ENCODE measurements around the gene NXPH1. TPM values are rescaled to one million over a fixed set of nuclear protein-coding genes. Genes with fewer than 3 reads are reported as not detected.

Gene NXPH1
- total RNA-seq, 1 donor from 2014 or later, result not detected

DNA sequence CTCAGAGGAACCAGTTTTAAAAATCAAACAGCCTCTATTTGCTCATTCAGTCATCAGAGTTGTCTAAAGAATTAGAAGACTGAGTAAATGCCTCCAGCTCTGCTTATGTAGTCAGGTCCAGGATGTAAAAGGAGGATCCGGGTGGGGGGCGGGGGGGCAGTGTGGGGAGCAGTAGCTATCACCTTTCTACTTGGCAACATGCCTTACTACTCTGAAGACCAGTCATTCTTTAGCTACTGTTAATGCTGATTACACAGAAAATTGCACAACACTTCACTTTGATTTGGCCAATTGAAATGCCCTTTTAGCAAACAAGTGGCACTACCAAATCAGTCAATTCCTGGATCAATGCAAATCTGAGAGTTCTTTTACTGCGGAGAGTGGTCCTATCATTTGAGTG is 164.2 kb downstream of the NXPH1 start:
- TF ChIP-seq, protein P1, sequence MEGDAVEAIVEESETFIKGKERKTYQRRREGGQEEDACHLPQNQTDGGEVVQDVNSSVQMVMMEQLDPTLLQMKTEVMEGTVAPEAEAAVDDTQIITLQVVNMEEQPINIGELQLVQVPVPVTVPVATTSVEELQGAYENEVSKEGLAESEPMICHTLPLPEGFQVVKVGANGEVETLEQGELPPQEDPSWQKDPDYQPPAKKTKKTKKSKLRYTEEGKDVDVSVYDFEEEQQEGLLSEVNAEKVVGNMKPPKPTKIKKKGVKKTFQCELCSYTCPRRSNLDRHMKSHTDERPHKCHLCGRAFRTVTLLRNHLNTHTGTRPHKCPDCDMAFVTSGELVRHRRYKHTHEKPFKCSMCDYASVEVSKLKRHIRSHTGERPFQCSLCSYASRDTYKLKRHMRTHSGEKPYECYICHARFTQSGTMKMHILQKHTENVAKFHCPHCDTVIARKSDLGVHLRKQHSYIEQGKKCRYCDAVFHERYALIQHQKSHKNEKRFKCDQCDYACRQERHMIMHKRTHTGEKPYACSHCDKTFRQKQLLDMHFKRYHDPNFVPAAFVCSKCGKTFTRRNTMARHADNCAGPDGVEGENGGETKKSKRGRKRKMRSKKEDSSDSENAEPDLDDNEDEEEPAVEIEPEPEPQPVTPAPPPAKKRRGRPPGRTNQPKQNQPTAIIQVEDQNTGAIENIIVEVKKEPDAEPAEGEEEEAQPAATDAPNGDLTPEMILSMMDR (IDR thresholded peaks at IDR 0.05; ENCODE audit: insufficient read depth, low read length, severe bottlenecking), result no peak
- H3K36me3 ChIP-seq (ENCODE audit: control insufficient read depth, insufficient read depth, low read length), result no peaks in the 10 kb centered on the region
- DNase-seq (ENCODE audit: low read depth), result peak; percentile 22
- H3K27me3 ChIP-seq (ENCODE audit: control insufficient read depth, insufficient read depth, low read length), result no peaks in the 10 kb centered on the region
- no peak for FAIRE-seq
- no peak overlapping the region for H3K4me3 ChIP-seq (ENCODE audit: low read depth, low read length)

DNA sequence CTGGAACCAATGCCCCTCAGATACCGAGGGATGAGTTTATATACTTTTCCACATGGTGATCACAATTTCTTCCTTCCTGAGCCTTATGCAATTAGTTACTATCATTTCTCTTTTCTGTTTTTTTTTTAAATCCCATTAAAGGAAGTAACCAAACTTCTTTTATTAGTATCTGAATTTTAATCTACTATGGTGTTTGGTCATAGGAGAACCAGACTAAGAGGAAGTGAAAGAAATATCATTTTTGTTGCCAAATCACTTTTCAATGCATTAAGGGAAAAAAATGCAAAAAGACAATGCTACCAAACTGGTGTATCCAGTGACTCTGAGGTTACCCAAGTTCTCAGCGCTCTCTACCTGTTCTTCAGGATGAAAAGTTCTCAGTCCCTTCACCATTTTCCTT is 167.7 kb downstream of the NXPH1 start:
- TF ChIP-seq, protein P1 (IDR thresholded peaks at IDR 0.05; ENCODE audit: insufficient read depth, low read length, severe bottlenecking), result no peak
- Histone ChIP-seq H3K36me3 (ENCODE audit: control insufficient read depth, insufficient read depth, low read length) (no peaks in the 10 kb centered on the region), H3K4me3 (ENCODE audit: low read depth, low read length) (no peak overlapping the region), H3K27me3 (ENCODE audit: control insufficient read depth, insufficient read depth, low read length) (no peaks in the 10 kb centered on the region)
- DNase-seq (ENCODE audit: low read depth), result no peak
- no peak for FAIRE-seq

DNA sequence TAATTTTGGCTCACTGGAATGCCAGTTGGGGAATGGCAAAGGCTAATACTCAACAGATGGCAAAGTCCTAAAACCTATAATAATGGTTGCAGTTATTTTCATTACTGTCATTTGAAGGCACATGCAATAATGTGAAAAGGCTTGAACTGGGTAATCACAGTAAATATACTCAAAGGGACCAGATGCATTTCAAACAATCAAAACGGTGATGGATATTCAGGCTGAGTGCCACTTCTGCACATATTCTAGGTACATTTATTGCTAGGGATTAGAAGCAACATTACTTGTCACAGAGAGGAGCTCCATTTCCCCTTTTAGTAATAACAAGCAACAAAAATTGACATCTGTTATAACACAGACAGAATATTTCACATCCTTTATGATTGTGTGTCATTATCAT is 171.8 kb downstream of the NXPH1 start:
- Histone ChIP-seq H3K36me3 (ENCODE audit: control insufficient read depth, insufficient read depth, low read length) (no peaks in the 10 kb centered on the region), H3K4me3 (ENCODE audit: low read depth, low read length) (no peak overlapping the region), H3K27me3 (ENCODE audit: control insufficient read depth, insufficient read depth, low read length) (no peaks in the 10 kb centered on the region)
- FAIRE-seq, result no peak
- TF ChIP-seq, protein P1 (IDR thresholded peaks at IDR 0.05; ENCODE audit: insufficient read depth, low read length, severe bottlenecking), result no peak
- no peak for DNase-seq (ENCODE audit: low read depth)

DNA sequence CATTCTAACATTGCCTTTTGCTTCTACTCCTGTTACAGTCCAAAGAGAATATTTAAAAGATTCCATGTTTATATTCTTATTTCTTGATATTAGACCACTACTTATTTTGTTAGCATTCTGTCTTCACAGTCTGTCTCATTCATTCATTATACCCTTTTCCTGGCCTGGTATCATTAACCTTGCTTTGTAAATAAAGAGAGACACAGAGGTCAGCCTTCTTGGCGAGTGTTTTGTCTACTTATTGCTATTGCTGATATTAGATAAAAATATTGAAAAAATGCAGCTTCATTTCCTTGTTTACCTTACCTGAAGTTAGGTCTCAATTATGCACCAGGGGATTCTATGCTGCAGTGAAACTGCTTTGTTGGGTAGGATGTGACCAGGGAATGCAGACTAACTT is 179.2 kb downstream of the NXPH1 start:
- Histone ChIP-seq H3K36me3 (ENCODE audit: control insufficient read depth, insufficient read depth, low read length) (no peaks in the 10 kb centered on the region), H3K4me3 (ENCODE audit: low read depth, low read length) (no peak overlapping the region), H3K27me3 (ENCODE audit: control insufficient read depth, insufficient read depth, low read length) (no peaks in the 10 kb centered on the region)
- DNase-seq (ENCODE audit: low read depth) (no peak), FAIRE-seq (no peak)
- TF ChIP-seq, protein P1 (IDR thresholded peaks at IDR 0.05; ENCODE audit: insufficient read depth, low read length, severe bottlenecking), result no peak

DNA sequence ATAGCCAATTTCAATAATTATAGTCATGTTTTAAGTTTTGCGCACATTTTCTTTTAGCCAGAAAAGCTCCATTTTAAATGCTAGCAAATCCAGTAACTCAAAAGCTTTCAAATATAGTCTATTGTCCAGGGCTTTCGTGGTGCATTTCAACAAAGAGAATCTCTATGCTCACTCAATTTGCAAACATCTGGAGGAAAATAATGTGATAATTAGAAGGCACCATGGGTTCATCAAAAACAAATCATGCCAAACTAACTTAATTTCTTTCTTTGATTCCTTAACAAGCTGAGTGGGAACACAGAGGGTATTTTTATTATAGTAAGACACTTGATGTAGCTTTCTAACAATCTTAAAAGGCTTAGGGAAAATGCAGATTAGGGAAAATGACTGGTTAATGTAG is 179.8 kb downstream of the NXPH1 start:
- TF ChIP-seq, protein P1 (IDR thresholded peaks at IDR 0.05; ENCODE audit: insufficient read depth, low read length, severe bottlenecking), result no peak
- no peaks in the 10 kb centered on the region for H3K27me3 ChIP-seq (ENCODE audit: control insufficient read depth, insufficient read depth, low read length)
- DNase-seq (ENCODE audit: low read depth) (no peak), FAIRE-seq (no peak)
- no peaks in the 10 kb centered on the region for H3K36me3 ChIP-seq (ENCODE audit: control insufficient read depth, insufficient read depth, low read length)
- no peak overlapping the region for H3K4me3 ChIP-seq (ENCODE audit: low read depth, low read length)

DNA sequence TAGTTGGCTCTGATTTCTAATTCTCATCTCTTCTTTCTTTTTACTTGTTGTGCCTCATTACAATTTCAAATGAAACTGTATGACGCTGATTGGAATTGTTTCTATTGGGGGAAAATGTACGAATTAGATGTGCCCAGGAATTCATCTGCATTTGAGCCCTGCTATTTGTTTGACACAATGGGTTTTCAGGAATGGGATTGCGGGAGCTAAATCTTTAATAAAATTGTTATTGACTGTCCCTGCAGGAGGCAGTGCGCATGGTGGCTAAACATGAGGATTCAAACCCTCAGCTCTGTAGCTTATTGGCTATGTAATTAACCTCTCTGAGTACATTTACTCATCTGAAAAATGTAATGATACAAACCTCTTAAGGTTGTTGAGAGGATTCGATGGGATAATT is 181.6 kb downstream of the NXPH1 start:
- no peaks in the 10 kb centered on the region for H3K27me3 ChIP-seq (ENCODE audit: control insufficient read depth, insufficient read depth, low read length)
- no peak for DNase-seq (ENCODE audit: low read depth)
- TF ChIP-seq, protein P1 (IDR thresholded peaks at IDR 0.05; ENCODE audit: insufficient read depth, low read length, severe bottlenecking), result no peak
- FAIRE-seq, result no peak
- H3K4me3 ChIP-seq (ENCODE audit: low read depth, low read length), result no peak overlapping the region
- no peaks in the 10 kb centered on the region for H3K36me3 ChIP-seq (ENCODE audit: control insufficient read depth, insufficient read depth, low read length)

Data from bronchial epithelial cell (primary cell).